ENCODE results near the gene SLC1A1.
"Not testable (repeated sequence)": the region's sequence is repeated elsewhere in the genome, so short reads cannot be mapped to it uniquely, and the experiment has no call there.

The SLC1A1 gene

DNA sequence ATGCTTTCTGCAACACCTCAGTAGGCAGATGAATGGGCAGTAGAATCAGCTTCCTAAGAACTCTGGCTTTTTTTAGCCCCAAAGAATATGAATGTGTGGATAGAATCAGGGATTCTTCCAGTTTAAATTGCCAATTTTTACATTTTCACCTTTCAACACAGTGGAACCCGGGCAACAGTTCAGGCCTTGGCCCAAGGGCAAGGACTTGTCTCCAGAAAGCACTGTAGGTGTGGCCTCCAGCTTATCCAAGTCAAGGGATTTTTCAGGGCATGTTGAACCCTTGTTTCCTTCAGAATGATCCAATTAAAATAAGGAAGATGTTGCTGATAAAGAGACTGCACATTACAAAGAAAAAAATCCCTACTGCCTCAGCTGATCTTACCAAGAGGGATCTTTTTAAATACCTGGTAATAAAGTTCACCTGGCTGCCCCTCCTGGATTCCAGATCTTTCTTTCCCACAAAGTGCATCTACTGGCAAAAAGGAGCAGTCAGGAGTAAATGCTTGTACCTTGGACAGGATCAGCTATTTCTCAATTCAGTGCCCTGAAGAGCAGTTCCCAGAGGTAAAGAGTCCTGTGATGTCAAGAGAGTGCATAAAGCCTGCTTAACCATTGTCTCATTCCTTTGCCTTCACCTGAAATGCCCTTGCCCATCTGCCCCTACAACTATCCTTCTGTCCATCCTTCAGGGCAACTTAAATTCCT, 91.7 kb downstream of the SLC1A1 start:
- DNase-seq, result no peak

DNA sequence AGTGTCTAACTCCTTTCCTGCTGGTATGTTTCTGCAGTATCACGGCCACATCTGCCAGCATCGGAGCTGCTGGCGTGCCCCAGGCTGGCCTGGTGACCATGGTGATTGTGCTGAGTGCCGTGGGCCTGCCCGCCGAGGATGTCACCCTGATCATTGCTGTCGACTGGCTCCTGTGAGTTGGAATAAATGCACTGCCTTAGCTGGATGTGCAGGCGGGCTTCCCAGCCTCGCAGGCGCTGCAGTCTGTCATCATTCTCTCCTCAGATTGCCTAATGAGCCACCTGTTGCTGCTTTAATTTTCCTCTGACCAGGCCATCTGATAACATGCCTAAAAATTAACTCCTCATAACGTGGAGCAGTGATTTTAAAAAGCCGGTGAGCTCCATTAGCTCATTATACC, 92.7 kb downstream of the SLC1A1 start:
- no peak for DNase-seq

DNA sequence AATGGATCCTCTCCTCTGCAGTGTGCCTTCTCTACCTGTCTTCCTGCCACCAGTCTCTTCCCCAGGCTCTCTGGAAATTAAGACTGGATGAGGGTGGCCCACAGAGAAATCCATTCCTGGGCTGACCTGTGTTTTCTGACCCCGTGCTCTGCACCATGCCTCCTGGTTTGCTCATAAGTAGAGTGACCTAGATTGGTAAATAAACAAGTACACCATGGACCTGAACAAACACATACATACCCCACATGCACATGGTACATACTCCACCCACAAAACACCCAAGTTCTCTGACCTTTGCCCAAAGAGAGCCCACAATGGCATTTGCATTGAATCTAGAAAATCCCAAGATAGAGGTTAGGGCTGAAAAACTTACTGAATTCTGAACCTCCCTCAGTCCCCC, 94.4 kb downstream of the SLC1A1 start:
- no peak for DNase-seq

DNA sequence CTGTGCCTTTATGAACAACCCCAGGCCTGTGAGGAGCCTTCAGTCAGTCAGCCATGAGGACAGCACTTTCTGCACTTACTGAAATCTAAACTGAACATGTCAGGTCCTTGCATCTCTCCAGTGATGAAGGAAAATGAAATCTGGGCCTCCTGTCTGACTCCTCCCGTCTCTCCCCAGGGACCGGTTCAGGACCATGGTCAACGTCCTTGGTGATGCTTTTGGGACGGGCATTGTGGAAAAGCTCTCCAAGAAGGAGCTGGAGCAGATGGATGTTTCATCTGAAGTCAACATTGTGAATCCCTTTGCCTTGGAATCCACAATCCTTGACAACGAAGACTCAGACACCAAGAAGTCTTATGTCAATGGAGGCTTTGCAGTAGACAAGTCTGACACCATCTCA, 94.9 kb downstream of the SLC1A1 start:
- no peak for DNase-seq

DNA sequence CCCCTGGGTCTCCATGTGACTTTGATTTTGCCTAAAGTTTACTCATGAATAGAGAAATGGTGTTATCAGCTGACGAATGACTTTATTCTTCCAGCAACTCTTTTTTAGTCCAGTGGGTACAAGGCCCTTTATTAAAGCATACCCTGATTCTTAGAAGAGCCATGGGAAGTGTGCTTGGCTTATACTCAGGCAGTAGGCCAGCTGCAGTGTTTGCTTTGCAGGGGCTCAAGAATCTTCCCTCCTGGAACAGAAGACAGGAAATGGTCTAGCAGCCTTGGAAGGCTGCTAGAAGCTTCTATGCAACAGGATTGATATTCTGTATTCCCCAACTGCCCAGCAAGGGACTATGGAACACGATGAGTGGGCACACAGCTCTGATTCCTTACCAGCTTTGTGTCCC, 98.5 kb downstream of the SLC1A1 start:
- no peak for DNase-seq

DNA sequence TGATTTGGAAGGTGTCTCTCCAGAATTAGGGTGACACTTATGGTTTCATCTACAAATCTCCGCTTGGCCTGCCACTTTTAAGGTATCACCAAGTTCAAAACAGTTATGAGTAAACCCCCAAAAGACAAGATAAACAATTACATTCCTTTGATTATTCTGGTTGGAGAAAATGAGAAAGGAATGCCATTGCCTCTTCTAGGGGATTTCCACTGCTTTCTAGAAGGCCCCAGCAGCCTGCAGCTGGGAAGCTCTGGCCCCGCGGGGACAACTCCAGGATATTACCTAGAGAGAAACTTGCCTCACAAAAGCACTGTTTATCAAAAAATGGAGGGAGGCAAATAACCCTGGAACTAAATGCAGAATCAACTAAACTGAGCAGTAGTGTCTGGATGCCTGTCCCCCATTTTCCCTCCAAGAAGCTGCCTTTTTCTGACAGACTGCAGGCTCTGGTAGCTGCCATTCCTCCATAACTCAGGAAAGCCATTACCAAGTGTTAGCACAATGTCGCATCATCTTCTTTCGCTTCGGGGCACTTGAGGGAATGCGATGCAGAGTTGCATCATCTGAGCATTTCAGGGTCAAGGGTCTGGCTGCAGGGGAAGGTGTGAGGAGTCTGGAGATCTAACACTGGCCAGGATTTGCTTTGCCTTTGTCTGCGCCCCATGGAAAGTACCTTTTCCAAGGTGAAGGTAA, 100.3 kb downstream of the SLC1A1 start:
- no peak for DNase-seq

DNA sequence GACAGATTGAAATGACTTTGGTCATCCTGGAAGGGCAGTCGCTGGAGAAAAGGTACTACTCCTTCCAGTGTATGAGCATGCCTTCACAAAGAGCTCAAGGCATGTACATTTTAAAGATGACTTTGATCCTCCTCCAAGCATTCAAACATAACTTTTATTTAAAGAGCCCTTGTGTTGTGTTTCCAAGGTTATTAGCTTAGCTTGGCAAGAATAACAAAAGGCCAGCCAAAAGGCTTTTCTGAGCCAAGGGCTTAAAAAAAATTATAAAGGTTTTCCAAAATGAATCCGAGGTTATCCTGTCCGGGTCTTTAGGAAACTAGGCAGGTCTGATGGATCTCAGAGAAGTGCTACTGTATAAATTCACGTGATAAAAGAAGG, 100.8 kb downstream of the SLC1A1 start:
- DNase-seq, result no peak

DNA sequence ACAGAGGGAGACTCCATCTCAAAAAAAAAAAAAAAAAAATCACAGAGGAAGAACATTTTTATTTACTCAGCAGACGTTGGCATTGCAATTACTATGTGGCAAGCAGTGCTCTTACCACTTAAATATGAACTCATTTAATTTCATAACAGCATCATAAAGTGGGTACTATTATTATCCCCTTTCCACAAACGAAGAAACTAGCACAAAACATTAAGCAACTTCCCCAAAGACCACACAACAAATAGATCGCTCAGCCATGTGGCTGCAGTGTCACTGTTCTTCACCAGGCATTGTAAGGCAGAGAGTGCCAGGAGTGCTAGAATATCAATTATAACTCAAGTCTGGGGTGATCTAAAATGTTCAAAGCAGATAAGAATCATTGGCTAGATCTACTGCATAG, 102.0 kb downstream of the SLC1A1 start:
- peak; percentile 83 for DNase-seq

DNA sequence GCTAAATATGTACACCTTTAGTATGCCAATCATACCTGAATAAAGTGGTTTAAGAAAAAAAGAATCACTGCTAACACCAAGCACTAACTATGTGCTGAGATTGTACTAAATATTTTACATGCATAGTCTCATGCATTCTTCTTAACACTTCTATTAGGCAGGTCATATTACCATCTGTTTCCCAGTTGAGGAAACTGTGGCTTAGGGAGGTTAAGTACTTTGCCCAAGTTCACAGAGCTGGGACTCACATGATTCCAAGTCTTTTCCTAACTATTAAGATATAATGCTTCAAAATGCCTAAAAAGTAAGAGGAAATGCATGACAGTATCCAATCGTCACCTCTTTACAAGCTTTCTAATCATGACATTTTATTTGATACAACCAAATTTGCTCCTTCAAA, 102.6 kb downstream of the SLC1A1 start:
- DNase-seq, result no peak

DNA sequence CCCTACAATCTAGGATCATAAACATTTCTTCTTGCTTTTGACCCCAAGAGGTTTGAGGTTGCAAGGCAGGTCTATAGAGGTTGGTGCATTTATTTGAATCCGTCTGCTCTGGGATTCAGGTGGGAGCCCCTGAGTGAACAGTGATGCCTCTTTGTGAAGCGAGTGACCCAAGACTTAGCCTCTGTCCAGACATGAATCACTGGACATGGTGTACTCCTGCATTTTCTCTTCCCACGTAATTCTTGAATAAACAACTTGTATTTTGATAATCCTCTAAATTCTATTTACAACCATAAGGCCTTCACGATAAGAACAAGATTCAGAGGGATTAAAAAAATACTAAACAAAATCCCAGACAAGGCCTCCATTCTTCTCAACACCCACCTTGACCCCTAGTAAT, 104.3 kb downstream of the SLC1A1 start:
- DNase-seq, result no peak

DNA sequence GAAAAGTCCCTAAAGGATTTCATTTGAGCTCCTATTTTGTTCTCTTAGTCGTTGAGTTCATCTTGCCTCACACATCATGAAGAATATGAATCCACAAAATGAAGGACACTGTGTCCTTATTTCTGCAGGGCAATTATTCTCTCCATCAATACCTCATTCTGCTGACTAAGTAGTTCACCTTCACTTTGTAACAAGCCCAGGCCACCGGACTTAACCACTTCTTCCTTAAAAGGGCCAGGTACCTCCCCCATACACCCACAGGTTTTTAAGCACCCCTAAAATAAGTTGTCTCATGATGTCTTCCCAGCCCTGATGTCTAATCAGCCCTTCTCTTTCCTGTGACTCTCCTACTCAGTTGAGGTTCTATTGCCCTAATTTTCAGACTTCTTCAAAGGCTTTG, 104.7 kb downstream of the SLC1A1 start:
- no peak for DNase-seq

DNA sequence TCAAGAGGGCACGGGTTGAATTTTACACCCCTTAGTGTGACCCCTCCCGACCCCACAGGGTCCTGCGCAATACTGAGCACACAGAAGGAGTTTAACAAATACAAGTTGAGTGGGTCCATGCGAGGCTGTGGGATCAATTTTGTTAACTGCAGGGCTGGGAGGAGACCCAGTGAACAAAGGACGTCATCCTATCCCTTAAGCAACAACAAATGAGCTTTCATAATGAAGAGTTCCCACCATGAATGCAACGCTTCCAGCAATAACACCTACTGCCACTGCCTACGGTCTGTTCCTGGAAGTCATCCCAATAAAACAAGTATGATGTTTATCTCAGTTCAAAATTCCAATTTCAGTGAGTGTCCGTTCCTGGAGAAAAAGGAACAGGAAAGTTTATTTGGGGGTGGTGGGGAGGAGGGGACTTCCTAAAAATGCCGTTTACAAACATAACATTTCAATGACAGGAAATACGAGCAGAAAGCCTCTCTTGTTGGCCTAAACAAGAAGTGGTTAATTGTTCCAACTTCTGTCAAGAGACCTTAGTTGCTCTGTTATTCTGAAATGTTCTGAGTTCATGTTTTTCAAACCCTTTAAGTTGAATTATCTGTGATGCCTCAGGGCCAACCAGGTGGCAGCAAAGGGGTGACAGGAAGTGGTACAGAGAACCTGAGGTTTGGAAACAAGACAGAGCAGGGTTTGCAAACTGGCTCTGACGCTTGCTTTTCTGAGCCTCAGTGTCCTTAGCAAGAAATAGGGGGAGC, 106.1 kb downstream of the SLC1A1 start:
- no peak for DNase-seq

DNA sequence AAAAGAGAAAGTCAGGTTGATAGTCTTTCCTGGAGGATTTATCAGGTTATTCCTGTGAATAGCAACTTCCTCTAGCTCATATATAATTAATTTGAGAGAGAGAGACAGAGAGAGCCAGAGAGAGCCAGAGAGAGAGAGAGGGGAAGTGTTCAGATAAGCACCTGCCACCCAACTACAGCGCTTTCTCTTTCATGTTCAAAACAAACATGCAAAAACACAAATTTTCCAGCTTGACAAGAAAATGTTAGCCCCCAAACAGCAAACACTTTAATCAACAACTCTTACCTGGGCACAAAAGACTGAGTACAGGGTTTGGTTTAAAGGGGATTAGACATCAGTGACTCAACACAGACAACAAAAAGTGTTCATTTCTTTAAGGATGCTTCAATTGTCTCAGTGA, 110.1 kb downstream of the SLC1A1 start:
- no peak for DNase-seq

DNA sequence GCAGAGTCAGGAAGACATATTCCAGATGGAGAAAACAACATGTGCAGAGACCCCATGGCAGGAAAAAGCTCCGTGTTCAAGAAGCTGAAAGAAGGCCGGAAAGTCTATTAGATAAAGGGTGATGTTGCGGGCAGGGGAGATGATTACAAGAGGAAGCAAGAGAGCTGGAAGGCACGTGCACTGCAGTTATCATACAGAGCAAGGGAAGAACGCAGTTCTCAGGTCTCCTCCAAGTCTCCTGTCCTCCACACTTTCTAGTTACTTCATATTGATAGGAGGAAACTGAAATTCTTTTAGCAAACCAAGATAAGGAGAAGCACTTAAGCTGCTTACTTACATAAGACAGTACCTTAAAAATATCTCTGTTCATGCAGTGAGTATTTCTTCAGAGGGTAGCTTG, 113.6 kb downstream of the SLC1A1 start:
- DNase-seq, result no peak

DNA sequence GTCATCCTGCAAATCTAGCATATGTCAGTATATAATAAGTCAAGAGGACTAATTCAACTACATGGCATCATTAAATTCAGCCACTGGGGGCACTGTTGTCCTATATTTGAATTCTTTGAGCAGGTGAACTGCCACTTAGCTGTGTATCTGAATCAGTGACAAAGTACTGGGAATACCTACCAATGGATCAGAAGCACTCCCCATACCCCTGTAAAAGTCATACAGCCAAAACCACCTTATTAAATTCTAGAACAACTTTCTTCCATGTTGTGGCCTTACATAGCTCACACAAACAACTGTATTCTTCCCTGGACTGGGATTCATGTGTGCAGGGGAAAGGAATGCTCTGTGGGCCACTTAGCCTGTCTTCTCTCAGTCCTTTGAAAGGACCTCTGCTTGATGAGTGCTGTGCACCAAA, 114.4 kb downstream of the SLC1A1 start:
- DNase-seq, result peak; percentile 40

DNA sequence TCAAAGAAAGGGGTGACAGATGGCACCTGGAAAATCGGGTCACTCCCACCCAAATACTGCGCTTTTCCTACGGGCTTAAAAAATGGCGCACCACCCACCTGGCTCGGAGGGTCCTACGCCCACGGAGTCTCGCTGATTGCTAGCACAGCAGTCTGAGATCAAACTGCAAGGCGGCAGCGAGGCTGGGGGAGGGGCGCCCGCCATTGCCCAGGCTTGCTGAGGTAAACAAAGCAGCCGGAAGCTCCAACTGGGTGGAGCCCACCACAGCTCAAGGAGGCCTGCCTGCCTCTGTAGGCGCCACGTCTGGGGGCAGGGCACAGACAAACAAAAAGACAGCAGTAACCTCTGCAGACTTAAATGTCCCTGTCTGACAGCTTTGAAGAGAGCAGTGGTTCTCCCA, 115.8 kb downstream of the SLC1A1 start:
- DNase-seq, result not testable (repeated sequence)

DNA sequence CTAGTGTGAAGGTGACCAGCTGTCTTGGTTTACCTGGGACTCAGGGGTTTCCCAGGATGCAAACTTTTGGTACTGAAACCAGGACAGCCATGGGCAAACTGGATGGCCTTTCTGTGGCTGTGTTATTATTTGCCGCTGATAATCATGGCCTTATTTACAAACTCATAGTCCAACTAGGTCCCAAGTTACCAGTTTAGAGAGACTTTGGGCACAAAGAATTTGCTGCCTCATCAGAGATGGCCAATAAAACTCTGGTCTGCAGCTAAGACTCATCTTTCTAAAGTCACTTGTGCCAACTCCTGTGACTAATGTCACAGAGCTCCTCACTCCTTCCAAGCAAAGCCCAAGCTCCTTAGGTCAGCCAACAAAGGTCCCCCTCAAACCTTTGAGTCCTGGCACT, 124.4 kb downstream of the SLC1A1 start:
- no peak for DNase-seq

DNA sequence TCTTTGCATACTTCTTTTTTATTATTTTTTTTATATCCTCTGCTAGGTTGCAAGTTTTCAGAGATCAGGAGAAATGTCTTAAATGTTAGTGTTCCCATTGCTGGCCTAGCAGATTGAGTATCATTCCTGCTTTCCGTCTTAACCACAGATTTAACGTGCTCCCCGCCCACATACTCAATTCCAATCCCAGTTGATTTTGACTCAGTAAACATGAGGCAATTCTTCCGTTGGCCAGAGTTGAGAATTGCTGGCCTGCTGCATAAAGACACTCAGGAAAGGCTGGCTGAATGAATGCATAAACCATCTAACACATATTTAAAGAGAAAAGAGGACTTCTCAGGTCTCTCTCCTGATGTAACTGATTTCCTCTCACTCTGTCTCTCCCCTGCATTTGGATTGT, 125.0 kb downstream of the SLC1A1 start:
- no peak for DNase-seq

DNA sequence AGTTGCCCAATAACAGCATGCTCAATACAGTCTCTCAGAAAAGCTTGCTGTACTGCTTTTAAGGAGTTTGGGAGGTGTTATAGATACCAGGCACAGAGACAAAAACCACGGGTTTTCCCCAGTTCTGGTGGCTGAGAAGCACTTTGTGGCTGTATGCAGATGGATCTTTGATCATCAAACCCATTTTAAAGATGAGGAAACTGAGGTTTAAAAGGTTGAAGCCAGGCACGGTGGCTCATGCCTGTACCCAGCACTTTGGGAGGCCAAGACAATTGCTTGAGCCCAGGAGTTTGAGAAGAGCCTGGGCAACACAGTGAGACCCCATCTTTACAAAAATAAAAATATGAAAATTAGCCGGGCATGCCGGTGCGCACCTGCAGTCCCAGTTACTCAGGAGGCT, 125.5 kb downstream of the SLC1A1 start:
- no peak for DNase-seq

DNA sequence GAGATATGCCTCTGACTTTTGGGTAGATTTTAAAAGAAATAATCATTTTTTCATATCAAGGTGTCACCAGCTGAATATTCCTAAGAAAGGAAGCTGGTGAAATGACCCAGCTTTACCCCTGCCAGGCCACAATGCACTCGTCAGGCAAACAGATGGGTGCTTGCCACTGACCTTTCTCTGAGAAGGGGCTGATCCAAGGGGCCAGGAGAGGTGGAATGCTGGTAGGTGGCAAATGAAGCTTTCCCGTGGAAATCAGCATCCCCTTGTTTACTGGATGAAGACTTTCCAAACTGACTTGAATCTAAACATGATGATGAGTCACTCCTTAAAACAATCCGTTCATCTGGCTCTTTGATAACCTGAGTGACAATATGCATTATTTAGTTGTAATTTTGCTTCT, 127.5 kb downstream of the SLC1A1 start:
- no peak for DNase-seq

DNA sequence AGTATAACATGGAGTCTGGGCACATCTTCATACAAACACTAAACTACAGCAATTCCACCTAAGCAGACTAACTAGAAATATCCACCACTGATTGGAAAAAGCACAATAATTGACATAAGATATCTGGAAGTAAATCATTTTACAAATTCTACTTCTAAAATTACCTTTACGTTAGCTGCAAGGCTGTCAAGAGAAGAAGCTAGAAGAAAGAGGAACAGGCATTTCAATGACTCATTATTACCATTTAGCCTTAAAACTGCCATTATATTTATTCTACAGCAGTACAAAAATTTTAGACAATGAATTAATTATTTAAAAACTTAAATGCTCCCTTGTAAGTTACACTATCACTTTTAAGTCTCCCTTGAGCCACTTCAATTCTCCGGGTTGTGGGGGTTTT, 128.4 kb downstream of the SLC1A1 start:
- peak; percentile 35 for DNase-seq

DNA sequence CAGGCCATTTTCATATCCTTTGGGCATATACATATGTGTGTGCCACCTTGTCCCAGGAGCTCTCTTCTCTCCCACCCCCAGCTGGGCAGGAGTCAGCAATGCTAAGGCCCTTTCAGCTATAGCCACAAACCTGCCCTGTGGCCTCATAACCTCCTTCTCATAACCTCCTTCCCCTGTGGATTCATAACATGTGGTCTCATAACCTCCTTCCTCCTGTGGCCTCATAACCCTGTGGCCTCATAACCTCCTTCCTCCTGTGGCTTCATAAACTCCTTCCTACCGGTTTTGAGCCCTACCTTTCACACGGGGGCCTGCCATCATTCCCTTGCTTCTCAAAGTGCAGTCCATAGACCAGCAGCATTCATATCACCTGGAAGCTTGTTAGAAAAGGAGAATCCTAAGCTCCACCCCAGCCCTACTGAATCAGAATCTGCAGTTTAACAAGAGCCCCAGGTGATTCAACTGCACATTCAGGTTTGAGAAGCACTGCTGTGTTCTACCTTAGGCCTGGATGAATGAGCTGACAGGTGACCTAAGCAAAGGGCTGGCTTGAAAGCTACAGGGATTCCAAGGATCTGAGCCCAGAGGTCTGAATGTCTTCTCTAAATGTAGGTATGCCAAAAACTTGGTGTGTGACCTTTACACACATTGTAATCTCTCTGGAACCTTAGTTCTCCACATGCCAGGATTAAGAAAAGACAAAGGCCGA, 129.9 kb downstream of the SLC1A1 start:
- peak; percentile 40 for DNase-seq

DNA sequence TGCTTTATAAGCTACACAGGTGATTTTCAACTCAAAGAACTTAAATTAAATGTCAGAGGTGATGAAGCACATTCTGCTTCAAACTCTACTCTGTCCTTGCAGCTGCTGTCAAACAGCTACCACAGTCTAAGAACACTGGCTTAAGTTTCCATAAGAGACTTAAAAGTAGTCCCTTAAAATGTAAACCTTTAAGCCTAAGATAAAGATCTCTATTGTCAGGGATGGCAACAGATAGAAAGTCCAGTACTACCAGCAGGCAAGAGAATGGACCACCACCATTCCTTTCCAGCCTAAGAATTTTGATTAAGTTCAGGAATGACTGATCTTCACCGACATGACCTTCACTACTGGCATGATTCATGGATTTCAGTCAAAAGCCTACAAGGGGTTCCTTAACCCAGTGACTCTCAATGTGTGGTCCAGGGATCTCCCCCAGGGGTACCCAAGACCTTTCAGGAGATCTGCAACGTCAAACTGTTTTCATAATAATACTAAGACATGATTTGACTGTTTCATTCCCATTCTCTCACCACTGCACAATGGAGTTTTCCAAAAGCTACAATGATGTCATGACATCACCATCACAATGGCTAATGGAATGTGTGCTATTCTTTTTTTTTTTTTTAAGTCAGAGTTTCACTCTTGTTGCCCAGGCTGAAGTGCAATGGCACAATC, 130.8 kb downstream of the SLC1A1 start:
- no peak for DNase-seq

Data from MV-4-11 (cell line).